Esophagus muscularis mucosa (tissue), 4 donors: Measurements from ENCODE around the gene SERPINB10.

Experiments
- EP300 ChIP-seq: sonication (generic); formaldehyde crosslinking; IDR thresholded peaks from one replicate; pipeline ENCODE4 v1.6.1; 2017; ENCODE audit warnings: antibody characterized with exemption
- POLR2A ChIP-seq: fragments of 450-650 bp; IDR thresholded peaks from one replicate; pipeline ENCODE4 v1.6.1; 2017; ENCODE audit warnings: antibody characterized with exemption, moderate library complexity, mild to moderate bottlenecking, low read depth
- POLR2AphosphoS5 ChIP-seq, 2 donors: sonication (generic); formaldehyde crosslinking; IDR thresholded peaks; one replicate each; pipeline ENCODE4 v1.6.1; 2017; ENCODE audit warnings: antibody characterized with exemption in 2 of 2
- TF ChIP-seq, protein P1 (sequence below), 3 experiments: fragments of 200-600 bp in 2 of 3; fragments of 450-650 bp in 1 of 3; sonication (generic) in 2 of 3; IDR thresholded peaks; one replicate each; pipeline ENCODE4 v1.5.1; 2017 to 2019; ENCODE audit warnings: antibody characterized with exemption in 3 of 3, mild to moderate bottlenecking in 2 of 3, moderate library complexity in 1 of 3

- TF ChIP-seq, protein P1, sequence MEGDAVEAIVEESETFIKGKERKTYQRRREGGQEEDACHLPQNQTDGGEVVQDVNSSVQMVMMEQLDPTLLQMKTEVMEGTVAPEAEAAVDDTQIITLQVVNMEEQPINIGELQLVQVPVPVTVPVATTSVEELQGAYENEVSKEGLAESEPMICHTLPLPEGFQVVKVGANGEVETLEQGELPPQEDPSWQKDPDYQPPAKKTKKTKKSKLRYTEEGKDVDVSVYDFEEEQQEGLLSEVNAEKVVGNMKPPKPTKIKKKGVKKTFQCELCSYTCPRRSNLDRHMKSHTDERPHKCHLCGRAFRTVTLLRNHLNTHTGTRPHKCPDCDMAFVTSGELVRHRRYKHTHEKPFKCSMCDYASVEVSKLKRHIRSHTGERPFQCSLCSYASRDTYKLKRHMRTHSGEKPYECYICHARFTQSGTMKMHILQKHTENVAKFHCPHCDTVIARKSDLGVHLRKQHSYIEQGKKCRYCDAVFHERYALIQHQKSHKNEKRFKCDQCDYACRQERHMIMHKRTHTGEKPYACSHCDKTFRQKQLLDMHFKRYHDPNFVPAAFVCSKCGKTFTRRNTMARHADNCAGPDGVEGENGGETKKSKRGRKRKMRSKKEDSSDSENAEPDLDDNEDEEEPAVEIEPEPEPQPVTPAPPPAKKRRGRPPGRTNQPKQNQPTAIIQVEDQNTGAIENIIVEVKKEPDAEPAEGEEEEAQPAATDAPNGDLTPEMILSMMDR (IDR thresholded peaks at IDR 0.05): no peak
- TF ChIP-seq EP300: no peak
- TF ChIP-seq POLR2AphosphoS5 (IDR thresholded peaks at IDR 0.05): no peak
- TF ChIP-seq POLR2A: no peak
Observed at GRCh38 chr18:63867368-63868125, 40.2 kb upstream of the SERPINB10 start.
